Skeletal muscle satellite cell (primary cell): Measurements from ENCODE around the gene LPO.

ENCODE experiments used
- H3K27me3 ChIP-seq: 2 replicates; pipeline ENCODE4 v1.7.0; 2013; ENCODE audit warnings: low read length; ENCODE audit not compliant: control insufficient read depth, insufficient read depth
- H3K36me3 ChIP-seq: 2 replicates; pipeline ENCODE4 v1.7.0; 2013; ENCODE audit warnings: mild to moderate bottlenecking, control low read depth, low read length; ENCODE audit not compliant: insufficient read depth
- H3K4me1 ChIP-seq: 2 replicates; pipeline ENCODE4 v1.7.0; 2013; ENCODE audit warnings: low read length; ENCODE audit not compliant: control insufficient read depth, insufficient read depth
- H3K4me2 ChIP-seq: 2 replicates; pipeline ENCODE4 v1.7.0; 2013; ENCODE audit warnings: mild to moderate bottlenecking, low read length
- H3K4me3 ChIP-seq: 2 replicates; pipeline ENCODE4 v1.7.0; 2013; ENCODE audit warnings: low read length
- H3K9ac ChIP-seq: 2 replicates; pipeline ENCODE4 v1.7.0; 2013; ENCODE audit warnings: mild to moderate bottlenecking, low read depth, low read length, moderate library complexity
- H3K9me3 ChIP-seq: replicated peaks from 2 replicates; pipeline ENCODE4 v1.7.0; 2013; ENCODE audit warnings: mild to moderate bottlenecking, control low read depth, low read length

Gene LPO

DNA sequence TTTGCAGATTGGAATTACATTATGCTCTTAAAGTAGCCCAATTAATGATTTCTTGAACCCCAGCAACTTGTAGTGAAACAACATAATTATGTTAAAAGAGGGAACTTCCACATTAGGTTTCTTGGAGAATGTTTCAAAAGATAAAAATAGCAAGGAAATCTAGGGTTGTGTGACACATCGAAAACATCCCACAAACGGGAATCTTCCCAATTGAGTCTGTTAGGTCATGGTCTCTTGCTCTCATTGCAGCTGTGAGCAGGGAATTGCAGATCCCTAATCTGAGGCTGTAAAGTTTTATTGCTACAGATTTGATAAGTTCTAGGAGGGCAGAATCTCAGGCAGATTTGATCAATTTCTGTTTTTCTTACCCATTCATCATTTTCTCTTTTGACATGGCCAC is 6.7 kb upstream of the LPO start:
- no peak overlapping the region for H3K4me2 ChIP-seq
- H3K4me1 ChIP-seq: peaks cover 5% of the 10 kb centered on the region
- no peak overlapping the region for H3K4me3 ChIP-seq
- no peak overlapping the region for H3K9ac ChIP-seq
- H3K27me3 ChIP-seq: peaks cover 48% of the 10 kb centered on the region
- no peaks in the 10 kb centered on the region for H3K9me3 ChIP-seq
- H3K36me3 ChIP-seq: no peaks in the 10 kb centered on the region

DNA sequence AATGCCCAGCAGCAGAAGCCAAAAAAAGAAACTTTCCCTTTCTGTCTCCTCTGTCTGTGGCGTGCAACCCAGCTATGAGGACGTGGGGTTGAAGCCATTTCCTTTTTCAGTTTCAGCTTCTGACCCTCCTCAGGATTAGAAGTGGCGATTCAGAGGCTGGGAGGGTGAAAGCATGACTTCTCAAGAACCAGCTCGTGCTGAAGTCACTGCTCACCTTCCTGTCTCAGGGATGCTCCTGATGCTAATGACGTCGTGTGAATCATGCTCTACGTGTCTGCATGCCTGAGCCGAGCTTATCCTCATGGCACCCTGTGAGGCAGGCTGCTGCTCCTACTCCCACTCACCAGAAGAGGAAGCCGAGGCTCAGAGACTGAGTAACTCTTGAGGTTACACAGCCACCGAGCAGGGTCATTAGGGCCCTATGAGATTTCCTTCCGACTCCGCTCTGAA is 5.7 kb upstream of the LPO start:
- peaks cover 55% of the 10 kb centered on the region for H3K27me3 ChIP-seq
- H3K4me3 ChIP-seq: no peak overlapping the region
- H3K9me3 ChIP-seq: no peaks in the 10 kb centered on the region
- H3K36me3 ChIP-seq: no peaks in the 10 kb centered on the region
- H3K4me2 ChIP-seq: peak overlapping the region; percentile 15
- no peak overlapping the region for H3K9ac ChIP-seq
- H3K4me1 ChIP-seq: peaks cover 5% of the 10 kb centered on the region

- peaks cover 5% of the 10 kb centered on the region for H3K4me1 ChIP-seq
- H3K27me3 ChIP-seq: peaks cover 52% of the 10 kb centered on the region
- H3K4me3 ChIP-seq: no peak overlapping the region
- H3K9ac ChIP-seq: no peak overlapping the region
- H3K9me3 ChIP-seq: no peaks in the 10 kb centered on the region
- no peak overlapping the region for H3K4me2 ChIP-seq
- no peaks in the 10 kb centered on the region for H3K36me3 ChIP-seq
Observed at GRCh38 chr17:58233543-58233942, 4.8 kb upstream of the LPO start.

- peaks cover 54% of the 10 kb centered on the region for H3K27me3 ChIP-seq
- H3K9me3 ChIP-seq: no peaks in the 10 kb centered on the region
- no peaks in the 10 kb centered on the region for H3K36me3 ChIP-seq
- no peak overlapping the region for H3K9ac ChIP-seq
- peaks cover 5% of the 10 kb centered on the region for H3K4me1 ChIP-seq
- no peak overlapping the region for H3K4me2 ChIP-seq
- no peak overlapping the region for H3K4me3 ChIP-seq
Observed at GRCh38 chr17:58234512-58234911, 3.9 kb upstream of the LPO start.

DNA sequence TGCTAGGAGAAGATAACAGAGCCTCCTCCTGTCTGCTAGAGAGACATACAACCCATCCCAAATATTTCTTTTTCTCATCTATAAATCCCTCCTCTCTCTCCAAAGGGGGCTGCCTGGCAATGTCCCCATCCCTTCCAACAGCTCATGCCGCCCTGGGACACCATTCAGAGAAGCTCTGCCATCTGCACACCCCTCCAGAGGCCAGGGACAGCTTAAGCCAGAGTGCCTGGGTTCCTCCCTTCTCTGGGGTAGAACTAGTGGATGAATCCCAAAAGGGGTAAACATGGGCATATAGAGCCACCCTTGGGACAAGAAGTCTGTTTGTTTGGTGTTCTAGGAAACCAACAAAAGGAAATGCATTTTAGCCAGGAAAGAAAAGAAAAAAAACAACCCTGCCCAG is 2.6 kb upstream of the LPO start:
- Histone ChIP-seq H3K27me3 (peaks cover 63% of the 10 kb centered on the region), H3K4me1 (peaks cover 5% of the 10 kb centered on the region)

GRCh38 chr17:58236394-58236793 is 2.0 kb upstream of the LPO start:
- no peak overlapping the region for H3K9ac ChIP-seq
- H3K4me1 ChIP-seq: peaks cover 5% of the 10 kb centered on the region
- no peak overlapping the region for H3K4me3 ChIP-seq
- peaks cover 68% of the 10 kb centered on the region for H3K27me3 ChIP-seq
- no peak overlapping the region for H3K4me2 ChIP-seq
- H3K36me3 ChIP-seq: no peaks in the 10 kb centered on the region
- H3K9me3 ChIP-seq: no peaks in the 10 kb centered on the region

More for the DNA sequence above, 2.6 kb upstream of the LPO start:
- H3K36me3 ChIP-seq: no peaks in the 10 kb centered on the region
- no peak overlapping the region for H3K4me2 ChIP-seq
- H3K4me3 ChIP-seq: no peak overlapping the region
- no peaks in the 10 kb centered on the region for H3K9me3 ChIP-seq
- H3K9ac ChIP-seq: no peak overlapping the region

DNA sequence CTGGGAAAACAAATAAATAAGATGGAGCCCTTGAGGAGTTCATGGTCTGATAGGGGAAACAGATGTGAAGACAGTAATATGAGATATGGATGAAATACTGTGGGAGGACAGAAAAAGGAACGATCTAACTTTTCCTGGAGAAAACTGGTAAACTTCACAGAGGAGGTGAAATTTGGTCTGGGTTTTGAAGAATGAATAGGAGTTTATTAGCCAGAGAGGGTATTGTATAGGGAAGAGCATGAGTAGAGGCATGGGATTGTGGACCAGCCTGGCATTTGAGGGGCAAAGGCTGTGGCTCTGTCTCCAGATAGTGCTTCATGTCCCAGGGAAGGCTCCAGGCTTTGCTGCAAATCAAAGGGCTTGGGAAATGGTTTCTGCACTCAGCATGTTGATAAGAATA is 1.6 kb downstream of the LPO start:
- H3K27me3 ChIP-seq: peaks cover 88% of the 10 kb centered on the region
- H3K9ac ChIP-seq: no peak overlapping the region
- no peaks in the 10 kb centered on the region for H3K36me3 ChIP-seq
- H3K4me3 ChIP-seq: no peak overlapping the region
- H3K9me3 ChIP-seq: no peaks in the 10 kb centered on the region
- H3K4me1 ChIP-seq: no peaks in the 10 kb centered on the region
- H3K4me2 ChIP-seq: no peak overlapping the region

- Histone ChIP-seq H3K27me3 (peaks cover 84% of the 10 kb centered on the region), H3K4me1 (no peaks in the 10 kb centered on the region), H3K9me3 (no peaks in the 10 kb centered on the region), H3K4me3 (no peak overlapping the region), H3K4me2 (no peak overlapping the region), H3K9ac (no peak overlapping the region), H3K36me3 (no peaks in the 10 kb centered on the region)
Observed at GRCh38 chr17:58242171-58242784, 3.9 kb downstream of the LPO start.

DNA sequence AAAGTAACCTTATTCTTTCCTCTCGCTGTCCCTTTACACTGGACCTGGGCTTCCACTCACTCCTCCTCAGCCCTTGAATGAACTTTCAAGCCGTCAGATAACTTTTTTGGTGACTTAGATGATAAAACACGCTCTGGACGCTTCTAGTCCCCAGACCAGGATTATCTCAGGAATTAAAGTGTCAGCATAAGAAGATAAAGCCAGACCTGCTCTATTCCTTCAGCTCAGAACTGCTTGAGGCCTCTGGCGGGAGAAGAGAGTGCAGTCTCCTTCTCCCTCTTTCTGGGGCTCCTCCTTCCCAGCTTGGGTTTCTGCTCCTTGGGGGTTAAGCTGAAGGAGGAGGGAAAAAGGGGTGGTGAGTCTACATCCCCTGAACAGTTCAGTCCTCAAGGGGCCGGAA is 6.6 kb downstream of the LPO start:
- no peak overlapping the region for H3K9ac ChIP-seq
- peaks cover 8% of the 10 kb centered on the region for H3K4me1 ChIP-seq
- H3K36me3 ChIP-seq: no peaks in the 10 kb centered on the region
- H3K4me3 ChIP-seq: no peak overlapping the region
- no peak overlapping the region for H3K4me2 ChIP-seq
- no peaks in the 10 kb centered on the region for H3K9me3 ChIP-seq
- peaks cover 90% of the 10 kb centered on the region for H3K27me3 ChIP-seq

GRCh38 chr17:58245428-58246103 is 7.2 kb downstream of the LPO start:
- Histone ChIP-seq H3K4me2 (no peak overlapping the region), H3K27me3 (peaks cover 90% of the 10 kb centered on the region), H3K4me3 (no peak overlapping the region), H3K9me3 (no peaks in the 10 kb centered on the region), H3K36me3 (no peaks in the 10 kb centered on the region), H3K9ac (no peak overlapping the region), H3K4me1 (peaks cover 8% of the 10 kb centered on the region)

DNA sequence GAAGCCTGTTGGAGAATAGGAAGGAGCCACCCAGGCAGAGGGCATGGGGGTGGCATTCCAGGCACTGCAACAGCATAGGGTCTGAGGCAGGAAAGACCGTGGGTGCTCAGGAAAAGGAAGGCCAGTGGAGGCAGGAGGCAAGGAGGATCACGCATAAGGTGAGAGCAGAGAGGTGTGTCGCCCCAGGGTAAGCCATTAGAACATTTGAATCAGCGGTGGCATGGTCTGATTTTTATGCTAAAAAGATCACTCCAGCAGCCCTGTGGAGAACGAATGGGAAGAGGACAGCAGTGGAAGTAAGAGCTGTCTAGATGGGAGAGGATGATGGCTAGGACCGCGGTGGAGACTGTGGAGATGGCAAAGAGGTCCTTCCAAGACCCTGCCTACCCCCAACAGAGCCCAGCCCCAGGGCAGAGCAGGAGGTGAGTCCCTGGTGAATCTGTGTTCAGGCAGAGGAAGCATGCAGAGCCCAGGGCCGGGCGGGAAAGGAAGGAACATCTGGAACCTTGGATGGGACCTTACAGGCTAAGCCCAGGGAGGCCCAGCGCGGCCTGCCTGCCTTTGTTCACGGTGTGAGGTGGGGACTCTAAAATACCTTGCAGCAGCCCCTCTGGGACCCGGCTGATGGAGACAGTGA is 7.8 kb downstream of the LPO start:
- Histone ChIP-seq H3K36me3 (no peaks in the 10 kb centered on the region), H3K4me1 (peaks cover 8% of the 10 kb centered on the region), H3K4me2 (no peak overlapping the region), H3K9me3 (no peaks in the 10 kb centered on the region), H3K4me3 (no peak overlapping the region), H3K9ac (no peak overlapping the region), H3K27me3 (peaks cover 89% of the 10 kb centered on the region)
